Stimulated activated CD4-positive, alpha-beta T cell treated with anti-CD3 and anti-CD28 coated beads, Interleukin-12 subunit alpha, Interleukin-12 subunit beta, amount 100 ng/mL, for 4 hours (primary cell): ENCODE measurements around the gene MUCL3.
"Not testable (repeated sequence)": the region's sequence is repeated elsewhere in the genome, so short reads cannot be mapped to it uniquely, and the experiment has no call there.

Experiments
- DNase-seq: peaks from one replicate; pipeline ENCODE4 v3.0.0-alpha.2; 2020

The MUCL3 gene

DNA sequence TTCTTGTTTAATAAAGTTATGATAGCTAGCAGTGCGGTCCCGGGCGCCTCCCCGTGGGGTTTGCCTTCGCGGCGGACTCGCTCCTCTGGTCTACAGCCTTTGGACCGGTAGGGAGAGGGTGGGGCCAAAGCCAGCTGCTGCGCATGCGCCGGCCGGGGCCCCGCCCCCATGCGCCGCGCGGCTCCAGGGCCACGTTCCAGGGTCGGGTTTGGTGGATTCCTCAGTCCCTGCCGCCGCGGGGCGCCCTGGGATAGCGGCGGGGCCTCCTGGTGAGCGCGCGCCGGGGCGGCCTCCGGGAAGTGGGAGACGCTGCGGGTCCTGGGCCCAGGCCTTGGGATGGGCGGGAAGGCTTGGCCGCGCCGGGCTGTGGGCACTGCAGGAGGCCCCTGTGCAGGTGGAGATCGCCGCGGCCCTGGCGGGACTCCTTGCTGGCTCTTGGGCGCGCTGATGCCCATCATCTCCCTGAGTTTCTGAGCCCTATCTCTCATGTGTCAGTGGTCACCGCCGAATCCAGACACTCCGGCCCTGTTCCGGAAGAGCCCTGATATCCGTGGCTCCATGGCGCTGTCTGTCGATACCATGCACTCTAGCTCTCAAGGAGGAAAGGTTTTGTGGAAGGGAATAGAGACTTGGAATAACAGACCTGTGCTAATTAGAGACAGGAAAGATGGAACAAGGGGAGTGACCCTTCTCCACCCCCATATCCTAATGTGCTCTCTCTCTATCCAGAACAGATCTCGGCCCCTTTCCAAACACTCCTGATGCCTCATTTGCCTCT, 26.5 kb upstream of the MUCL3 start, which contains the start of gene VARS2:
Gene VARS2 (plus strand): TSS at position 163 of the 778 bp plus-strand sequence. CDS start 599 bp downstream, at position 762.
- DNase-seq = peak; percentile 83

DNA sequence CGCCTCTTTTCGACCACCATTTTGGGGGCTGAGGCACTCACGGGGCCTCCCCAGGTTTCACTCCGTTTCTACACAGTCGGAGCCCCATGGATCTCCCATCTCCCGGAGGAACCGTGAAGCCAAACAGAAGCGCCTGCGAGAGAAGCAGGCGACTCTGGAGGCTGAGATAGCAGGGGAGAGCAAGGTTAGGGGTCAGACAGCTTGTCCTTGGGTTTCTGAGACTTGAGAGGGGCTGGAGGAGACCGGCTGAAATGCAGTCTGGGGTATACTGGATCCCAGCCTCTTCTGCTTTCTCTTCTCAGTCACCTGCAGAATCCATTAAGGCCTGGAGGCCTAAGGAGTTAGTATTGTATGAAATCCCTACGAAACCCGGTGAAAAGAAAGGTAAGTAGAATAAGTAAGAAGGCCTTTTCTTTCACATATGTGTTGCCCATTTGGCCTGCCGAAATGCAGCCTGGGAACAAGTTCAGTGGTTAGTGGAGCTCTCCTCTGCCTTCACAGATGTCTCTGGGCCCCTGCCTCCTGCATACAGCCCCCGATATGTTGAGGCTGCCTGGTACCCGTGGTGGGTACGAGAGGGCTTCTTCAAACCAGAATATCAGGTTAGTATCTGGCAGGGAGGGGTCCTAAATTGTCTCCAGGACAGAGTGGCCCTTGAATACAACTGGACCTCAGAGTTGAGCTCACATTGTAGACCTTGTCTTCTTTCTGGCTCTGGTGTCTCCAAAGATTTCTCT, 25.8 kb upstream of the MUCL3 start:
- DNase-seq = no peak

DNA sequence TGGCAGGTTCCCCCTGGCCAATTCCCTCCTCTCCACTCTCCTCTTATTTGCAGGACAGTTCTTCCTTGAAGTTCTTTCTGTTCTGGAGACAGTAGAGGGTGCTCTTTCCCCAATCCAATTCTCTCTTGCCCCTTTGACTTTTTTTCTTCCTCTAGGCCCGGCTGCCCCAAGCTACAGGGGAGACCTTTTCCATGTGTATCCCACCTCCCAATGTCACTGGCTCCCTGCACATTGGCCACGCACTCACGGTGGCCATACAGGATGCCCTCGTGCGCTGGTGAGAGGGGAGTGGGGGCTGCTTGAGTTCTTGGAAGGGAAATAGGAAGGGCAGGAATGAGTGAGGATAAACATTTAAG, 25.2 kb upstream of the MUCL3 start:
- DNase-seq = no peak

DNA sequence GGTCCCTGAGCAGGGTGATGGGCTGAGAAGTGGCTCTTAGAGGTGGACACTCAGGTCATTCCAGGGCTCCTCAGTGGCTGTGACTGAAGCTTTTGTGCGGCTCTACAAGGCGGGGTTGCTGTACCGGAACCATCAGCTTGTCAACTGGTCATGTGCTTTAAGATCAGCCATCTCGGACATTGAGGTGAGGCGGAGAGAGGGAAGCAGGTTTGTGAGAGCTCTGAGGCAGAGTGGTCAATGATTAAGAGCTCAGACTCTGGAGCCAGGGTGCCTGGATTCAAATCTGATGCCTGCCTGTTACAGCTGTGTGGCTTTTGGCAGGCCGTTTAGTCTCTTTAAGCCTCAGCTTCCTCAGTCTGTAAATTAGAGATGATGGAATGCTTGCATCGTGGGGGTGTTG, 23.7 kb upstream of the MUCL3 start:
- no peak for DNase-seq

DNA sequence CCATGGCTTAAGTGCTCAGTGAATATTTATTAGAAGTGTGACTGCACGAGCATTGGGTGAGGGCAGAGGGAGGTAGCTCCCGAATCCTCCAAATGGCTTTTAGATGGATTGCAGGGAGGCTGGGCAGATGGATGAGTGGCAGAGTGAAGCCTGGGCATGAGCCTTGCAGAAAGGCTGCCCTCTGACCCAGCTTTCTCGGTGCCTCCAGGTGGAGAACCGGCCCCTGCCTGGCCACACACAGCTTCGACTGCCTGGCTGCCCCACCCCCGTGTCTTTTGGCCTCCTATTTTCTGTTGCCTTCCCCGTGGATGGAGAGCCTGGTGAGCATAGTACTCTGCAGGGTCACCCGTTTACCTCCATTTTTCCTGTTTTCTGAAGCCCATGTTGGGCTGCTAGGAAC, 23.3 kb upstream of the MUCL3 start:
- no peak for DNase-seq

DNA sequence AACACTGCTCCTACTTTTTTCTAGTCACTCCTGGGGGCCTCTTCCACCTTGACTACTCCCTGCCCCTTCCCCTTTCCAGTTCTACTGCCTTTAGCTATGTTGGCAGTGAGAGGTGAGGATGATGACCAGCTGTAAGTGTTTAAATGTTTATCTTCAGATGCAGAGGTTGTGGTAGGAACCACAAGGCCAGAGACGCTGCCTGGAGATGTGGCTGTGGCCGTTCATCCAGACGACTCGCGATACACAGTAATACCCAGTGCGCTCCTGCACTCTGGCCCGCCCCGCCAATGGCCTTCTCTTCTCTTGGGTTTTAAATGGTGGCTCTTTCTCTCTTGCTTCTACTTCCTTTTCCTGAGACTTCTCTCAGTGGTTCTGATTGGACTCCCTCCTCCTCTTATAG, 22.1 kb upstream of the MUCL3 start:
- DNase-seq = no peak

DNA sequence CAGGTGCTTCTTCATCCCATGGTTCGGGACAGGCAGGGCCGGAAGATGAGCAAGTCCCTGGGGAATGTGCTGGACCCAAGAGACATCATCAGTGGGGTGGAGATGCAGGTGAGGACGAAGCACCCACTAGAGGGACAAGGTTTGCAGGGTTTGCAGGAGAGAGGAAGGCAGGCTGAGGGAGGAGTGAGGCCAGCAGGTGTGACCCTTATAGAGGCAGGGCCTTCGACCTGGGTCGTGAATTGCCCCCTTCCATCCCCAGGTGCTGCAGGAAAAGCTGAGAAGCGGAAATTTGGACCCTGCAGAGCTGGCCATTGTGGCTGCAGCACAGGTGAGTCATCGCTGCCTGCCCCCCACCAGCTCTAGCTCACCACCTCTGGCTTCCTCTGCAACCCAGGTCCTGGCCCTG, 18.3 kb upstream of the MUCL3 start:
- no peak for DNase-seq

DNA sequence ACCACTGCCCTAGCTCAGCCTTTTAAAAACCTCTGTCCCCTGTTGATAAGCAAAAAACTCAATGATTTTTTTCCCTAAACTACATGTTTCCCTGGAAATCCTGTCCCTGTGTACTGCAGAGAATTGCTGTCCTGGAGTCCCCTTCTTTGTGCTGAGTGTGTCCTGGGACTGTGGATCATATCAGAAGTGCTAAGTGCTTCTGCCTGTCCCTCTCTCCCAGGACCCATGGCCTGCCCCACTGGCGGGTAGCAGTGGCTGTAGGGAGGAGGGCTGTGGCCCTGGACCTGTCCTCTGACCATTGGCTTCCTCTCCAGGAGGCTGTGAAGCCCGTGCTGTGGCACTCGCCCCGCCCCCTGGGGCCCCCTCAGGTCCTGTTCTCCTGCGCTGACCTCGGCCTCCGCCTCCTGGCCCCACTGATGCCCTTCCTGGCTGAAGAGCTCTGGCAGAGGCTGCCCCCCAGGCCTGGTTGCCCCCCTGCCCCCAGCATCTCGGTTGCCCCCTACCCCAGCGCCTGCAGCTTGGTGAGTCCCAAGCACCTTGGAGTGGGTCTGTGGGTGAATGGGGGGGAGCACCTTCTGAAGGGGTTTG, 16.6 kb upstream of the MUCL3 start:
- DNase-seq = not testable (repeated sequence)

DNA sequence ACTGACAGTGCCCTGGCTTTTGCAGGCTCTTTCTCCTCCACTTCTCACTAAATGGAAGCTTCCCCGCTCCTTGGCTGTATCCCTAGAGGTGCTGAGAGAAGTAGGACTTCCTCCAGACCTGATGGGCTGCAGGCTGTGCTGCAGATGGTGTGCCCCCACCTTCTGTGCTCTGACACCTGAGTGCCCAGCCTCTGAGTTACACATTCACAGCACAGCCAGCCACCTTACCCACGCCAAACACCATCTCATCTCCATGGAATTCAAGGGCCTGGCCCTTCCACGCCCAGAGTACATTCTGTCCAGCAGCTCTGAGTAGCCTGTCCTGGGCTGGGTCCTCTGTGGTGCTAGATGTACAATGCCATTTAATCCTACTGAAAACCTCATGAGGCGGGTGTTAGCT, 14.1 kb upstream of the MUCL3 start:
- no peak for DNase-seq

DNA sequence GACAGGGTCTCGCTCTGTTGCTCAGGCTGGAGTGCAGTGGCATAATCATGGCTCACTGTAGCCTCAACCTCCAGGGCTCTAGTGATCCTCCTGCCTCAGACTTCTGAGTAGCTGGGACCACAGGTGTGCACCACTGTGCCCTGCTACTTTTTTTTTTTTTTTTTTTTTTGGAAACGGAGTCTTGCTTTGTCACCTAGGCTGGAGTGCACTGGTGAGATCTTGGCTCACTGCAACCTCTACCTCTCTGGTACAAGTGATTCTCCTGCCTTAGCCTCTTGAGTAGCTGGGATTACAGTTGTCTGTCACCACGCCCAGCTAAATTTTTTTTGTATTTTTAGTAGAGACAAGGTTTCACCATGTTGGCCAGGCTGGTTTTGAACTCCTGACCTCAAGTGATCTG, 13.7 kb upstream of the MUCL3 start:
- not testable (repeated sequence) for DNase-seq

DNA sequence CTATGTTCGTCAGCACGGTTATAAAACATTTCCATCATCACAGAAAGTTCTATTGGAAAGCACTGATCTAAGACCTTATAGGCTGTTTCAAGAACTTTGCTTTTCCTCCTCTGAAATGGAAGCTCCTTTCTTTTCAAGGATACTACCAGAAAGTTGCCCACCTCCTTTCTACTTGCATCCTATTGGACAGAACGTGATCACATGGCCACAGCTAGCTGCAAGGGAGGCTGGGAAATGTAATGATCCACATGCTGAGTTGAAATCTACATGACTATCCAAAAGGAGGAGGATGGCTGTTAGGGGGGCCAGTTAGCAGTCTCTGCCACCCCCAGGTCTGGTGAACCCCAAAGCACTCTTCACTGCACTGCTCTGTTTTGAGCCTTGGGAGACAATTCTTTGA, 12.1 kb upstream of the MUCL3 start:
- DNase-seq = no peak

DNA sequence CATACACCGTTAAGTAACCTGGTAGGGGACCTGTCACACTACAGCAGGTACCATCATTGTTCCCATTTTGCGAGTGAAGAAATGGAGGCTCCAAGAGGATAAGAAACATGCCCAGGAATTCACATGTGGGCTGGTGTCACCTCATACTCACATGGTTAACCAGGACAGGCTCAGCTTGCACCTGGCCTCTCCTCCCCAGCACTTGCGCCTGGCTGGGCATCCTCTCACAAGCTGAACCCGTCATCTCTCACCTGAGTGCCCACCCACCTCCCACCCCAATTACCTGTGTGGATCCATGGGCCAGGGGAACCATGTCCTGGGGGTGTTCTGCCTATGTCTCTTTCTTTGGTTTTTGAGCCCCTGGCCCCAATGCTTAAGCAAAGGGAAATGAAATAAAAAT, 10.3 kb upstream of the MUCL3 start:
- DNase-seq = no peak

DNA sequence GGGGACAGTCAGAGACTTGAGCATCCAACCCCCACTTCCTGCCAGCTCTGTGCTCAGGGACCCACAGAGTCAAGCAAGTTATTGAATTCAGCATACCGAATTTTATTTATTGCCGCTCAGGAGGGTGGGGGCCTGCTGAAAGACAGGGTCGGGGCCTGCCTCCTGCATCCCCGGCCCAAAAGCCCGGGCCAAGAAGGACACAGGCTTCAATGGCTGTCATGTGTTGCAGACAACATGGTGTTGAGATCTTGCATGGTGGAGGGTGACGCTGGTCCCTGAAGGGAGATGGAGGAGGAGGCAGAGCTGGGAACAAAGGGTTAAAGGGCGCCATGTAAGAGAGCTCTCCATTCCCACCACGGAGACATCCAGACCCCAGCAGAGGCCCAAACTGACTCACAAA, 9.5 kb upstream of the MUCL3 start:
- no peak for DNase-seq

DNA sequence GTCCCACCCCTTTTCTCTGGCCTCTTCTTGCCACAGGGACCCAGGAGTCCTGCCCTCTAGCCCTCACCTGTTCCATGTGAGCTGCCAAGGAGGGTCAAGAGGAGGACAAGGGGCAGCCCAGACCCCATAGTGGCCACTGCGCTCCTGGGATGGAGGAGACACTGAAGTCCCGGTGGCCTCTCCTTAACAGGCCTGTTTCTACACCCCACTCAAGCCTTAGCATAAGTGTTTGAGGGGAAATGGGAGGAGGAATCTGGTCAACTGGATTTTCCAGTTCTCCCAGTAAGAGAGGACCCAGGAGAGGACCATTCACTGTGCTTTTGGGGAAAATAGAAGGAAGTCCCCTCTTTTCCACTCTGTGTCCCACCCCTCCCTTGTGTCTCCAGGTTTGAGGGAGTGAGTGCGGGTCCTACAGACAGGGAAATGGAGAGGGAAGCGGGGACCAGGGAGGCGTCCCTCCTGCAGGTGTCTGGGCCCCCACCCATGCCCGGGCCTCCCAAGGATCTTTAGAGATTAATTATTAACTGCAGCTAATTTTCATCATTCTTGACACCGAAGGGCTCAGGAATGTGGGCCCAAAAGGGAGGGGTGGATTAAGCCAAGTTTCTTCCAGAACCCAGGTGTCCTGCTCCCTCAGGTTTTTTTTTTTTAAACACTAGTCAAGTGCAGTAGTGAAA, 8.7 kb upstream of the MUCL3 start, which contains the start of gene SFTA2:
Gene SFTA2 (minus strand): TSS at position 202 of the 677 bp plus-strand sequence. CDS start 74 bp downstream, at position 128.
- DNase-seq = no peak

DNA sequence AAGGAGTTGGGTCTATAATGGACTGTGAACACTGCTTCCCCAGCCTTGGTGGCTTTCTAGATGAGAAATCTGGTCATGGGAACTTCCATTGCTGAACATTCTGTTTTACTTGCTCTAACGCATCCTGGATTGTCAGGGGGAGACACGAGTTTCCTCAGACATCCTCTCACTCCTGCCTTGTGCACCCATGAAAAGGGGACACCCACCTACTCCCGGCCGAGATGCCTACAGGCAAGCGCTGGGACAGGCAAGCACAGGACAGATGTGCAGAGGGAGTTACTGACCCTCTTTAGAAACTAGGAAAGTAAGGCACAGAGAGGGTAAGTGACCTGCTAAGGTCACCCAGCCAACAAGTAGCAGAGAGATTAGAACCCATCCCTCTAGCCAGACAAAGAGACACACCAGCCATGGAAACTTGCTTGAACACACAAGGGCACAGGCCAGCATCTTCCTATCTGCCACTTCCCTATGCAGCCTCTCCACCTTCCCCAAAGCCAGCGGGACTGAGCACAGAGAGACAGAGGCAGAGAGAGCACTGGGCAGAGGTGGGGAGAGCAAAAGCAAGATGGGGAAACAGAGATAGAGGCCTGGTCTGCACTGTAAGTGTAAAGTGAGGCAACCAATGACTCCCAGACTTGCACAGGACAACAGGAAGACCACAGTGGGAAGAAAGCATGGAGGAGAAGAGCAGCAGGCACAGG, 8.0 kb upstream of the MUCL3 start:
- DNase-seq = no peak

DNA sequence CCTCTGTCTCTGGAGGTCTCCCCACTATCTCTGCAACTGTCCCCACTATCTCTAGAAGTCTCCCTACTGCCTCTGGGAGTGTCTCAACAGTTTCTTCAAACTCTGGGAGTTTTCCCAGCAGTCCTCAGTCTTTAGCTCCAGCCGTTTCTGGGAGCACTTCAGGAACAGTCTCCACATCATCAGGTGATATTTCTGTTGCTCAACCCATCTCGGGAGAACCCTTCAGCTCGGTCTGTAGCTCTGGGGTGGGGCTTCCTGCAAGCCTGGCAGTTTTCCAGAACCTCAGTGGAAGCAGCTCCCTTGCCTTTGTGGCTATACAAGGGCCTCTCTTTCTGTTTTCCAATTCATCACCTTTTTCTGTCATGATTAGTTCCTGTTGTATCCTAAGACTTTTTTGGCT, 5.8 kb upstream of the MUCL3 start:
- no peak for DNase-seq

DNA sequence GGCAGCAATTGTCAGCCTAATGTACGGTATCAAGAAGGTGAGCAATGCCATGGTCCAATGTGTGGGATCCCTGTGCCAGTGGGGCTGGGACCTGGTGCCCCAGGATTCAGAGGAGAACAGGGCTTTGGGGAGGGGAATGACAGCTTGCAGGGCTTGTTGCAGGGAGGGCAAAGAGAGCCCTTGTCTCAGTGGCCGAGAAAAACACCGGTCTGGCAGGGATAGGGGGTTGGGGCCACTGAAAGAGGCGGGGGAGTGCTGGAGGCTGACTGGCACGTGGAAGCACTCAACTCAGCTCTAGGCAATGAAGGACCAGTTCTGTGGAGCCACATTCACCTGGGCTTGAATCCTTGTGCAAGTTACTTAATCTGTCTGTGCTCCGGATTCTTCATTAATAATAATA, 3.5 kb upstream of the MUCL3 start:
- no peak for DNase-seq

DNA sequence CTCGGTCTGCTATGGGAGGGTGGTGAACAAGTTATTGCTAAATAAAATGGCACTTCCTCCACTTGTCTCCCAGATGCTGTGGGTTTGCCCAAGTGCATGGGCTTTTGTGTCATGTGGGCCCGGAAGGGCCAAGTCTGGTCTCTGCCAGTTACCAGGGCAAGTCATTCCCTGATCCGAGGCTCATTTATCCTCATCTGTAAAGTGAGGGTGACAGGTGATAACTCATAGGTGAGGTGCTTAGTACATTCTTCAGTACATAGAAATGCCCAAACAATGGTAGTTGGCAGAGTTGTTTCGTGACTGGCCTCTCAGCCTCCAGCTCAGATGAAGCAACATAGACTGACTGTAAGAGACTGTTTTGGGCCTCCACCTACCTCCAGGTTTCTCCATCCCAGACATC, 2.0 kb upstream of the MUCL3 start:
- no peak for DNase-seq

DNA sequence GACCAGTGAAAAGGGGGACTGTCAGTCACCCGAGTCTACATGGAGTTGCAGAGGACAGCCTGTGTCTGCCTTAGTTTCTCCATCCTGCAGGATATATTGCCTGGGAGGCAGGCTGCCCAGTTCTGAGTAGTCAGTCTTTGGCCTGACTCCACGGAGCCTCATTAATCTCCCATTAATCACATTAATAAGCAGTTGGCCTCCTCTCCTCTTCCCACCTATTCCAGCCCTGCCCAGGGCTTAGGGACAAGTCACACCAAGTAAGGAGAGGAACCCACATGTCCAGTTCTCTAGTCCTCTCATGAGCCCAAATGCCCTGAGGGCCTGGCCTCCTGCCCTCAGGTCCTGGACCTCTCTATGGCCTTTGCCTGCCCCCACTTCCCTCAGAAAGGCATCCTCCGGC, 1.3 kb upstream of the MUCL3 start:
- DNase-seq = no peak

DNA sequence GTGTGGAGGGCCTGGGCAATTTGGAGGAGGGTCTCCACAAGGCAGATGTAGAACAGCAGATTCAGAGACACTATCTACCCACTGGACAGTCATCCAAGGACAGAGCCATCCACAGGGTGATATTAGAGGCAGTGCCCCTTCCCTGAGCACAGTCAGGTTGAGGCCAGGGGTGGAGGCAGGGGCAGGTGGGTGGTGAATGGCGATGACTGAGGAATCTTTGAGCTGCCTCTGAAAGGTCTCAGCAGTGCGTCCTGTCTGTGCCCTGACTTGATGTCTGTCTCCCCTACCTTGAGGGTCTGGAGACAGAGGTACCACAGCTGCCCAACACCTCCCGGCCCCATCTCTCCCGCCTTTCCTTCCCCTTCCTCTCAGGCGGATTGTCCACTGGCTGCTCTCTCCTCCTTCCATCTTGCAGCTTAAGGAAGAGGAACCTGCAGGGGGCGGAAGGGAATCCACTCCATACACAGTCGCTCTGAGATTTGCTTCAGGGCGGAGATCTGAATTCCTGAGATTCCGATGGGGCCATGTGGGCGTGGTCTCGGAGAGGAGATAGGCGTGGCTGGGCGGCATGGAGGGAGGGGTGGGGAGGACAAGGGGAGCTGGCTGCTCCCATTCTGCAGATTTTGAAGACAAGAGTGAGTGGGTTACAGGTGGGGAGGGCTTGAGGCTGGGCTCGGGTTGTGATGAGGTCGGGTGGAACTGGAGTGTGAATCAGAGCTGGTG, 1.7 kb downstream of the MUCL3 start:
- no peak for DNase-seq

DNA sequence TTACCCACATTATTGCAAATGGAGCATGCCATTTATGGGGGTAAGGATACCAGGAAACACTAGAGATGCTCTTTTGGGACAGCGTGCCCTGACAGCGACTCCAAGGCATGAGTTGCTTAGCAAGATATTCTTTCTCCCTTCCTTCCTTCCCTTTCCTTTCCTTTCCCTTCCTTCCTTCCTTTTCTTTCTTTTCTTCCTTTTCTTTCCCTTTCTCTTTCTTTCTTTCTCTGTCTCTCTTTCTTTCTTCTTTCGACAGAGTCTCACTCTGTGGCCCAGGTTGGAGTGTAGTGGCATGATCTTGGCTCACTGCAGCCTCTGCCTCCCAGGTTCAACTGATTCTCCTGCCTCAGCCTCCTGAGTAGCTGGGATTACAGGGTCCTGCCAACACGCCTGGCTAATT, 3.3 kb downstream of the MUCL3 start:
- DNase-seq = no peak

DNA sequence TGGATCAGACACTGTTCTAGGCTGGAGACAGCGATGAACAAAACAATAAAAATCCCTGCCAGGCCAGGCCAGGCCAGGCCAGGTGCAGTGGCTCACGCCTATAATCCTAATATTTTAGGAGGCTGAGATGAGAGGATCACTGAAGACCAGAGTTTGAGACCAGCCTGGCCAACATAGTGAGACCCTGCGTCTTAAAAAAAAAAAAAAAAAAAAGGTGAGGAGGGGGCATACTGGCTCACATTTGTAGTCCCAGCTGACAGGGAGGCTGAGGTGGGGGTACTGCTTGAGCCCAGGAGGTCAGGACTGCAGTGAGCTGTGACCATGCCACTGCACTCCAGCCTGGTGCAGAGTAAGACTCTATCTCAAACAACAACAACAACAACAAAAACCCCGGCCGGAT, 4.5 kb downstream of the MUCL3 start:
- no peak for DNase-seq
